DMS79 (cell line): ENCODE results near the gene USP50.
"Not testable (repeated sequence)": the region's sequence is repeated elsewhere in the genome, so short reads cannot be mapped to it uniquely, and the experiment has no call there.

Experiments used
- DNase-seq: peaks from one replicate; lab custom pipeline; 2025; lab: John Stamatoyannopoulos, UW

Gene USP50

DNA sequence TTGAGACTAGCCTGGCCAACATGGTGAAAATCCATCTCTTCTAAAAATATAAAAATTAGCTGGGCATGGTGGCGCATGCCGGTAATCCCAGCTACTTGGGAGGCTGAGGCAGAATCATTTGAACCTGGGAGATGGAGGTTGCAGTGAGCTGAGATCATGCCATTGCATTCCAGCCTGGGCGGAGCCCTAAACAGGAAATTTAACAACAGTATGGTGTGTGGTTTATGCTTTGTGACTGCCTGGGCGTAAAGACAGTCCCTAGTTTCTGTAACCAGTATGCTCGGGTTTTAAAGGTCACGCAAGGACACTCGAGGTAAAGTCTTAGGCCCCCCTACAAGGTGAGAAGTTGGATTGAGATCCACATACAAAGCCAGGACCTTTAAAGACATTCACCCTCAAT lies 43.3 kb downstream of the USP50 start:
- no peak for DNase-seq

DNA sequence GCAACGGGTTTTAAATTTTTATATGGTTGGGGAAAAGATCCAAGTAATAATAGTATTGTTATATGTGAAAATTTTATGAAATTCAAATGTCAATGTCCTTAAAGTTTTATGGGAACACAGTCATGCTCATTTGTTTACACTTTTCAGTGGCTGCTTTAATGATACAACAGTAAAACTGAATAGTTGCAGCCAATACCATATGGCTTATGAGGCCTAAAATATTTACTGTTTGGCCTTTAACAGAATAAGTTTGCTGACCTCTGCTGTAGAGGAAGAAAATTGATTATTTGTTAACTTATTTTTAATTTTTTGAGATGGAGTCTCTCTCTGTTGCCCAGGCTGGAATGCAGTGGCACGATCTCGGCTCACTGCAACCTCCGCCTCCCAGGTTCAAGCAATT lies 44.7 kb downstream of the USP50 start:
- no peak for DNase-seq

DNA sequence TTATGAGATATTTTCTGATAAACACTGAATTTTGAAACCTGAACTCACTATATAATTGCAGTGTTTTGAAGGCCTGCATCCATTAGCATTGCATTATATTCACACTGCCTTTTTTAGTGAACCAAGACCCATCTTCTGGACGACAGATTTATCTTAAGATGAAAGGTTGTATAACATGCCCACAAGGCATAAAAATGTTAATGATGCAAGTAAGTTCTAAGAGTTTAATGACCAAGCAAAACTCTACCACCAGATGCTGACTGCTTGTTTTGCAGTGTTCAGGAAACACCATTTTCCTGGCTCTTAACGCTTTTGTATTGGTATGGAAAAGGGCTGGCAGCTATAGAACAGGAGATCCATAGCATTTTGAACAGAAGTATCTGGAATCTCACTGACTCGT lies 46.1 kb downstream of the USP50 start:
- no peak for DNase-seq

DNA sequence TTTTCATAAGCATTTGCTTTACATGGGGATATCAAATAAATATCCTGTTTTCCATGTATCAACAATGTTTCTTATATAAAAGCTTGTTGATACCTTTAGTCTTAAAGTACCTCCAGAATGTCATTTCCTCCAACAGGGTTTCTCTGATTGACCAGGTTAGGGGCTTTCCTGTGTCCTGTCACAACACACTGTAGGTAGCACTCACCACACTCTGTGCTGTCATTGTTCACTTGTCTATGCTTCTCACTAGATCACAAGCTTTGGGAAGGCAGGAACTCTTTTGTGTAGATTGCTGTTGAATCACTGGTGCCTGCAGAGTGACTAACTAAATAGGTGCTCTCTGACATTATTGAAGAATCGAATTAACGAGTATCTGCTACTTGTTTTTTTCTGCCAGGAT lies 49.8 kb downstream of the USP50 start:
- DNase-seq: no peak

DNA sequence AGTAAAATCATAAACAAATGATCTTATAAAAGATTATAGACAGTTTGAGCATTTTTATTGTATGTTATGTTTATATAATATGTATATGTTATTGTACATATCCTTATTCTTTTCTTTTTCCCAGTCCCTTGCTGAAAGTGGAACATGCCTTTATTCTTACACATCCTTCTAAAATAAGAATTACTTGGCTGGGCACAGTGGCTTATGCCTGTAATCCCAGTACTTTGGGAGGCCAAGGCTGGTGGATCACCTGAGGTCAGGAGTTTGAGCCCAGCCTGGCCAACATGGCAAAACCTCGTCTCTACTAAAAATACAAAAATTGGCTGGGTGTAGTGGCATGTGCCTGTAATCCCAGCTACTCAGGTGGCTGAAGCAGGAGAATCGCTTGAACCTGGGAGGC lies 51.9 kb downstream of the USP50 start:
- not testable (repeated sequence) for DNase-seq

DNA sequence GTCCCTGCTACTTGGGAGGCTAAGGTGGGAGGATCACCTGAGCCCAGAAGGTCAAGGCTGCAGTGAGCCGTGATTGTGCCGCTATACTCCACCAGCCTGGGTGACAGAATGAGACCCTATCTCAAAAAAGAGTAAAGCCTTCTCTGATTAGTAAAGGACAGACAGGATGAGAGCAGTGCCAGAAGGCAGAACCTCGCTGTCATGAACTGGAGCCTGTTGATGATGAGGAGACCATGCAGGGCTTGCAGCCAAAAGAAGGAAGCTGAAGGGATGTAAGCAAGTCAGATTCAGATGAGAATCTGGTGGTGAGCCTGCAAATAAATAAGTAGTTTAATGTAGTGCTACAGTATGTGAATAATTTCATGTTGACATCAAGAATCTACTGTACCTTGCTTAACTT lies 52.8 kb downstream of the USP50 start:
- DNase-seq: no peak

DNA sequence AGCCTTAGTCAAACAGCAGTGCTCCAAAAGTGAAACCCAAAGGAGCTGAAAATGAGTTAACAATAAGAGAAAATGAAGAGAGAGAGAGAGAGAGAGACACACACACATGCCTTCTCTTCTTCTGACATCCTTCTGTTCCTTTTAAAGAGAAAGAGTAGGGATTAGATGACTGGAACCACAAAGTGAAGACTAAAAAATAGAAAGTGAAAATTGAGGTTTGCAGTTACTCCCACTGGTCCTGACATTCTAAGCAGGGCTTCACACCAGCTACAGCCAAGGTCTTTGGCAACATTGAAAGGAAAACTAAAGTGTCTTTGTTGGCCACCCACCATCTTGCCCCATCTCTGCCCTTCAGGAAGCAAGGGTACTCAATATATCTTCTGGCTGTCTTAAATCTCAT lies 59.2 kb downstream of the USP50 start:
- DNase-seq: no peak

DNA sequence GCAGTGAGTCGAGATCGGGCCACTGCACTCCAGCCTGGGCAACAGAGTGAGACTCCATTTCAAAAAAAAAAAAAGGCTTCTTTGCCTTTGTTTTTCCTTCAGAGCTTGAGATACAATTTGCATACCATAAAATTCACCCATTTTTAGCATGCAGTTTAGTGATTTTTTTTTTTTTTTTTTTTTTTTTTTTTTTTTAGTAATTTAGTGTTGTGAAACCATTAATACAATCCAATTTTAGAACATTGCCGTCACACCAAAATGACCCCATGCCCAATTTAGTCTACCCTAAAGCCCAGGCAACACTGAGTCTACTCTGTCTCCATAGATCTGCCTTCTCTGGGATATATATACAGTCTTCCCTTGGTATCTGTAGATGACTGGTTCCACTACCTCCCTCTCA lies 61.1 kb downstream of the USP50 start:
- no peak for DNase-seq

DNA sequence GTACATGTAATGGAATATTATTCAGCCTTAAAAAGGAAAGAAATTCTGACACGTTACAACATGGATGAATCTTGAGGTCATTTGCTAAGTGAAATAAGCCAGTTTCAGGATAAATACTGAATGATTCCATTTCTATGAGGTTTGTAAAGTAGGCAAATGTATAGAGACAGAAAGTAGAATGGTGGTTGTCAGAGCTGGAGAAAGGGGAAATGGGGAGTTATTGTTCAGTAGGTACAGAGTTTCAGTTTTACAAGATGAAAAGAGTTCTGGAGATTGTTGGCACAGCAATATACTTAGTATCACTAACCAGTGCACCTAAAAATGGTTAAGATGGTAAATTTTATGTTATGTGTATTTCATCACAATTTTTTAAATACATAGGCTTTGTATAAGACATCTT lies 61.7 kb downstream of the USP50 start:
- DNase-seq: no peak

DNA sequence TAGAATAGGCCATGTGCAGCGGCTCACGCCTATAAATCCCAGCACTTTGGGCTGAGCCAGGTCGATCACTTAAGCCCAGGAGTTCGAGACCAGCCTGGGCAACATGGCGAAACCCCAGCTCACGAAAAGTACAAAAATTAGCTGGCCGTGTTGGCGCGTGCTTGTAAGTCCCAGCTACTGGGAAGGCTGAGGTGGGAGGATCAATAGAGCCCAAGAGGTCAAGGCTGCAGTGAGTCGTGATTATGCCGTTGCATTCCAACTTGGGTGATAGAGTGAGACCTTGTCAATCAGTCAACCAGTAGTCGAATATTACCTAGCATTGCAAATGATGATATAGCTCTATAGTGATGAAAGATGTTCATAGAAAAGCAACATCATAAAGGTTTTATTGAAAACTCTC lies 70.3 kb downstream of the USP50 start:
- DNase-seq: no peak

DNA sequence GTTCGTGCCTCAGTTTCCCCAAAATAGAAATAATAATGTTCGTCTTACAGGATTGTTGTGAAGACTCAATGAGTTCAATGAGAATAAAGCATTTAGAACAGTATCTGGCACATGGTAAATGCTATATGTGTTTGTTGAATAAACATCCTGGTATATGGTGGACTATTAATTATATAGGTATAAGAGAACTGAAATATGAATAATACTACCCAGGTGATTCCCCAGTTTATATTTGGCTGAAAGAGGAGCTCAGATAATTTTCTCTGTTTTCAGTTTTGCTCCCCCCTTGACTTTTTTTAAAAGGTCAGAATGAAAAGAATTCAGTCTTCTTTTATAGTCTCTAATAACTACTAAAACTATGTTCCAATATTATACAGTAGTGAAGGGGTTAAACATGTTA lies 75.4 kb downstream of the USP50 start:
- no peak for DNase-seq

DNA sequence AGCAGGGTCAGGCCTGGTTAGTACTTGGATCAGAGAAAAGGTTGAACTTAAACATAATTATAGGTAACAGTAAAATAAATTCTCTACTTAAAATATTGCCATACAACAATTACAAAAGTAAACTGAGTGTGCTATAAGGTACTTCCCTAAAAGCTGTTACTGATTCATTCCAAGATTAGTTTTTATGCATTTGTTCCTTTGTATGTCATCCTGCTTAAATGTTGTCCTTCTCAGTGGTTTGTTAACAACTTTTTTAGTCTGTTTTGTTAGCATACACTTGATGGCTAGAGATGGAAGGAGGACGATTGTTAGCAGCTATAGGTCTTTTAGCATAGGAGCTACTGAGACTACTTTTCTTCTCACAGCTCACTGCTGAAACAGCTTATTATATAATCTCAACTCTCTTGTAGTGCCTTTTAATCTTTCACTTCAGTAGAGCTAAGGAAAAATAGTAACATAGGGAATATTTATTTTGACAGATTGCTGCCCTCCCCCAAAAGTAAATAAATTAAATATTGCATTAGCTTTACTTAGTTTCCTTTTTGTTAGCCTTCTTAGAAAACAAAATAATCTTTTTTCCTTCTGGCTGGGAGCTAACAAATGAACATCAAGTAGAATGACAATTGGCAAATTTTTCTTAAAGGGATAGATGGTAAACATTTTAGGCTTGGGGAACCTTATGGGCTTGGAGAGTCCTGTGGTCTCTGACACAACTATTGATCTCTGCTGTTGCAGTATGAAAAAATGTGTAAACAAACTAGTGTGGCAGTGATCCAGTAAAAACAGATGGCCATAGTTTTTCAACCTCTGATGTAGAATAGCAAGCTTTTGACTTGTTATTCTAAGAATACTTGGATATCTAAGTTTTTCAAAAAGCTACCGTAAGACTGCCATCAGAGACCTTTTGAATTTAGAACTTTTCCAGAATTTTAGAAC lies 82.8 kb downstream of the USP50 start:
- DNase-seq: no peak

DNA sequence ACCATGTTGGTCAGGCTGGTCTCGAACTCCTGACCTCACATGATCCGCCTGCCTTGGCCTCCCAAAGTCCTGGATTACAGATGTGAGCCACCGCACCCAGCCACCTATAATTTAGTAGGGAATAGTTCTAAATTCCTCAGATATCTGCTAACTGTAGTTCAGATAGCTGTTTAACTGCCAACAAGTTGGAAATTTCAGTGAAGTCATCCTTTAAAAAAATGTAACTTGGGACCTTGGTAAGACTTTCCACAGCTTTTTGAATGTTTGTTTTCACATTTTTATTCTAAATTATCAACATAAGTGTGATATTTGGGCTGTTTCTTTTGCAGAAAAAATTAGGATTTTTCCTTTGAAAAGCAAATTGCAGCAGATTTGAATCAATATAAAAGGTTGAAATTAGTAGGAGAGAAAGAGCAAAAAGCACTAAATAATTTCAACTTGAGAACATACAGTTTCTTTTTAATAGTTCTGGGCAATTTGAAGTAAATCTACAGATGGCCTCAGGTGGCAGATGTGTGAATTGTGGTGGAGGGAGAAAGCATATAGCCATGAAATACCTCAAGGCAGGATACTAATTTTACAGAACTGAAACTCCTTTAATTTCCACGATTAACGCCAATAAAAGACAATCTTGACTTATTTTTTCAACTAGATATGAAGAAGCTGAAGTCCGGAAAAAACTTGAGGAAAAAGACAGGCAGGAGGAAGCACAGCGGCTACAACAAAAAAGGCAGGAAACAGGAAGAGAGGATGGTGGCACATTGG lies 87.9 kb downstream of the USP50 start:
- DNase-seq: no peak

DNA sequence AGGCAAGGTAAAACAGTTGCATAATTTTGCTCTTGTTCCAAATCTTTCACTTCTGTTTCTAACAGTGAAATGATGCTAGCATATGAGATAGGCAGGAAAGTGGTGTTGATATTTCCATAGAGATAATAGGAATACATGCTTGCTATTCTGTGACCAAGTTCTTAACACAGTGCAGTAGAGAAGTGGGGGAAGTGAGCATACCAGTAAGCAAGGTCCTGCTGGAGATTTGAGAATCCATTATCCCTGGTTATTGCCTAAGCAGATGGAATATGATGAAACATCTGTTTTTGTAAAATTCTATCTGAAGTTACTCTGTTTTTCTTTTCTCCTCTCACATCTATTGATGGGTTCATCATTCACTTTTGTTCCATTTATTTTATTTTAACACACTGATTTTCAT lies 93.5 kb downstream of the USP50 start:
- no peak for DNase-seq
